K562 (cell line): ENCODE measurements around the gene ELP5. TPM values are rescaled to one million over a fixed set of nuclear protein-coding genes. Genes with fewer than 3 reads are reported as not detected.

Experiments used
- MAZ ChIP-seq, 2 experiments: fragments of 450-650 bp in 1 of 2; sonication (generic) in 1 of 2; formaldehyde crosslinking; IDR thresholded peaks in 1 of 2; conservative IDR thresholded peaks in 1 of 2; 2 replicates each; pipeline versions ENCODE4 v1.4.0 to v1.5.0; 2020; ENCODE audit warnings: mild to moderate bottlenecking in 1 of 2, missing genetic modification reagents in 1 of 2
- NFE2L1 ChIP-seq: fragments of 450-650 bp; IDR thresholded peaks from 2 replicates; pipeline ENCODE4 v1.6.1; 2016; ENCODE audit warnings: missing genetic modification characterization, low read depth, mild to moderate bottlenecking, missing compliant biosample characterization, moderate library complexity, borderline replicate concordance
- PHF20 ChIP-seq: fragments of 450-650 bp; IDR thresholded peaks from 2 replicates; pipeline ENCODE4 v1.6.1; 2018; ENCODE audit not compliant: partially characterized antibody
- SAP30 ChIP-seq: fragments of 200-600 bp; sonication (generic); IDR thresholded peaks from 2 replicates; pipeline ENCODE4 v1.6.1; 2012; ENCODE audit warnings: borderline replicate concordance, low read depth, mild to moderate bottlenecking, moderate library complexity, low read length, control low read depth, inconsistent platforms; ENCODE audit not compliant: insufficient read depth, poor library complexity, severe bottlenecking
- SOX6 ChIP-seq: fragments of 450-650 bp; IDR thresholded peaks from 2 replicates; pipeline ENCODE4 v1.6.1; 2014; ENCODE audit warnings: mild to moderate bottlenecking
- TAF1 ChIP-seq: IDR thresholded peaks from 2 replicates; pipeline ENCODE4 v1.6.1; 2011; ENCODE audit warnings: mild to moderate bottlenecking, low read length, moderate library complexity; ENCODE audit not compliant: insufficient read depth, control insufficient read depth, severe bottlenecking; ENCODE audit errors: extremely low read depth
- ZBTB33 ChIP-seq: sonication (generic); formaldehyde crosslinking; IDR thresholded peaks from 2 replicates; pipeline ENCODE4 v1.8.1; 2023; ENCODE audit warnings: mild to moderate bottlenecking, missing genetic modification reagents
- ZNF609 ChIP-seq: sonication (generic); formaldehyde crosslinking; IDR thresholded peaks from 2 replicates; pipeline ENCODE4 v1.8.1; 2023; ENCODE audit warnings: missing genetic modification reagents, mild to moderate bottlenecking, borderline replicate concordance
- ZNF75A ChIP-seq: fragments of 450-650 bp; formaldehyde crosslinking; IDR thresholded peaks from 2 replicates; pipeline ENCODE4 v1.4.0; 2020; ENCODE audit warnings: mild to moderate bottlenecking
- polyA plus RNA-seq, 8 experiments: library from polyadenylated mRNA; depleted of rRNA in 4 of 8; stranded (reverse) in 5 of 8; unstranded in 3 of 8; fragments of >200 nt; fragmentation: Nextera tagmentation in 2 of 8; fragmentation: Illumina TruSeq in 1 of 8; extraction: Ambion mirVana in 2 of 8; extraction: Trizol in 1 of 8; gene quantifications; 2 replicates each; pipeline versions ENCODE4 v1.2.1 to v1.2.3, GENCODE V29; 2011 to 2014; ENCODE audit warnings: inconsistent platforms in 1 of 8, missing spikeins in 1 of 8
- total RNA-seq, 7 experiments: library from RNA; depleted of rRNA in 6 of 7; stranded (reverse); fragments of >200 nt in 6 of 7; fragmentation: Illumina TruSeq in 2 of 7; extraction: Trizol in 2 of 7; gene quantifications; 2 replicates each; pipeline versions ENCODE4 v1.2.1 to v1.2.3, GENCODE V29; 2011 to 2021; ENCODE audit warnings: low replicate concordance in 1 of 7
- TF ChIP-seq, protein P1 (sequence below), 2 experiments: fragments of 200-800 bp in 1 of 2; sonication (Bioruptor generic) in 1 of 2; sonication (generic) in 1 of 2; formaldehyde crosslinking in 1 of 2; IDR thresholded peaks in 1 of 2; conservative IDR thresholded peaks in 1 of 2; 2 replicates each; pipeline versions ENCODE4 v1.5.0 to v1.6.1; 2016 to 2020; ENCODE audit warnings: missing compliant biosample characterization in 1 of 2, missing genetic modification characterization in 1 of 2, missing genetic modification reagents in 1 of 2

ELP5 gene
- total and polyA plus RNA-seq, 9 of the 15 experiments (the other 6 are each of a cell fraction or from before 2014, with no cell fraction given): 25.7 to 77.9 (median 52.9) TPM

GRCh38 chr17:7252176-7253043 is at the start of gene ELP5 (continued):
- TF ChIP-seq SAP30: peak; percentile 38
- TF ChIP-seq ZNF75A (CRISPR knock-in tag): no peak
- TF ChIP-seq PHF20: peak; percentile 91
- peak; percentile 30; the same call in 1 of the 2 replicates for TF ChIP-seq SOX6
- TF ChIP-seq, protein P1, sequence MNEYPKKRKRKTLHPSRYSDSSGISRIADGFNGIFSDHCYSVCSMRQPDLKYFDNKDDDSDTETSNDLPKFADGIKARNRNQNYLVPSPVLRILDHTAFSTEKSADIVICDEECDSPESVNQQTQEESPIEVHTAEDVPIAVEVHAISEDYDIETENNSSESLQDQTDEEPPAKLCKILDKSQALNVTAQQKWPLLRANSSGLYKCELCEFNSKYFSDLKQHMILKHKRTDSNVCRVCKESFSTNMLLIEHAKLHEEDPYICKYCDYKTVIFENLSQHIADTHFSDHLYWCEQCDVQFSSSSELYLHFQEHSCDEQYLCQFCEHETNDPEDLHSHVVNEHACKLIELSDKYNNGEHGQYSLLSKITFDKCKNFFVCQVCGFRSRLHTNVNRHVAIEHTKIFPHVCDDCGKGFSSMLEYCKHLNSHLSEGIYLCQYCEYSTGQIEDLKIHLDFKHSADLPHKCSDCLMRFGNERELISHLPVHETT (CRISPR knock-in tag; conservative IDR thresholded peaks at IDR 0.05 in 1 of 2, IDR thresholded peaks at IDR 0.05 in 1 of 2): peak in 1 of 2 experiments; percentile 83; a peak in 2 of 4 replicates
- no peak for TF ChIP-seq NFE2L1
- 0 out of 2 replicates have a peak, but pooled peaks have one; percentile 55 for TF ChIP-seq ZNF609 (CRISPR knock-in tag)
- TF ChIP-seq MAZ (CRISPR knock-in tag; conservative IDR thresholded peaks at IDR 0.05 in 1 of 2, IDR thresholded peaks at IDR 0.05 in 1 of 2): peak; percentile 71 to 78; a peak in 2 of 4 replicates
- TF ChIP-seq ZBTB33: peak; percentile 34; the same call in 1 of the 2 replicates
- TF ChIP-seq TAF1: peak; percentile 86
